ENCODE results near the gene AFAP1. TPM values are rescaled to one million over a fixed set of nuclear protein-coding genes. Genes with fewer than 3 reads are reported as not detected.

AFAP1 gene
- total and polyA plus RNA-seq, 8 donors: 23.6 to 31.4 (median 27.4) TPM

DNA sequence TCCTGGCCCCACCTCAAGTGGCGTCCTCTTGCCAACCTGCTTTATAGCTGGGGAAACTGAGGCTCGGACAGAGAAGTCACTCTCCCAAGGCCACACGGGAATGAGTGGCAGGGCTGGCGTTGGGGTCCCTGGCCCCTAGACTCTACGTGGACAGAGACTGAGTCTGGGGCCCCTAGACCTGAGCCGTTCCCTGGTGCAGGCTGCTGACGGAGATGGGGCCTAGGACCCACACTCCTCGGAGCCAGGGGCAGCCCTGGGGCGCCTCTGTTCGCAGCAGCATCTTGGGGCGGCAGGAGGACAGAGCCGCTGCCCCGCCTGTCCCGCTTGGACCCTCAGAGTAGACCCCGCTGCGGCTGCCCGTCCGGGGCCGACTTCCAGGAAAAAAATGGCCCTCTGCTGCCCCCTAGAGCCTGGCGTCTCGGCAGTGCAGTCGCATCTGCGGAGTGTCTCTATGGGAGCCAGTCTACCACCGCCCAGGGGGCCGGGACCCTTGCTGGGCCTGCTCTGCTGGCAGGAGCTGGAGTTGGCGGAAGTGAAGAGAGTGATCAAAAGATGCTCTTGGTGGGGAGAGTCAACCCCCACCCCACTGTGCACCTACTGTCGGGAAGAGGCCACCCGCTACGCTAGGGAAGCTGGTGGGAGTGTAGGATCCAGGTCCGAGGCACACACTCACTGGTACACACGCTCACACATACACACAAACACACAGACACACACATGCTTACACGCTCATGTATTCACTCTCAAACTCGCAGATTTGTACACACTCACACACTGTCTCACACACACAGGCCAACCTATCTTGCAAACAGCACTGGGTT is 220.1 kb downstream of the AFAP1 start:
- DNase-seq (peak; percentile 41 to 86 (median 56)), ATAC-seq (peak; percentile 84)
- no peaks in the 10 kb centered on the region for H3K9me3 ChIP-seq
- no peak overlapping the region for H3K27ac ChIP-seq
- no peaks in the 10 kb centered on the region for H3K4me1 ChIP-seq
- peak; percentile 84 for TF ChIP-seq CTCF (IDR thresholded peaks at IDR 0.05)
- no peaks in the 10 kb centered on the region for H3K36me3 ChIP-seq
- H3K4me3 ChIP-seq: no peak overlapping the region
- intact Hi-C loops (cut with DNase I): loop anchor here in 1 of 2 donors (10.0 kb wide), 1 partner anchor 525 kb away; the partner anchor contains the start of gene SORCS2
- H3K27me3 ChIP-seq: peaks cover 0 to 33% of the 10 kb centered on the region in 2 donors

GRCh38 chr4:7717946-7718490 is 221.6 kb downstream of the AFAP1 start:
- Histone ChIP-seq H3K4me3 (no peak overlapping the region), H3K27ac (no peak overlapping the region), H3K4me1 (no peaks in the 10 kb centered on the region), H3K9me3 (peaks cover 0 to 4% of the 10 kb centered on the region in 2 donors), H3K27me3 (peaks cover 0 to 33% of the 10 kb centered on the region in 2 donors), H3K36me3 (no peaks in the 10 kb centered on the region)
- peak in 1 of 4 donors; percentile 74 for DNase-seq
- TF ChIP-seq CTCF (IDR thresholded peaks at IDR 0.05): no peak
- intact Hi-C loops (cut with DNase I): no loop called here
- ATAC-seq: no peak

DNA sequence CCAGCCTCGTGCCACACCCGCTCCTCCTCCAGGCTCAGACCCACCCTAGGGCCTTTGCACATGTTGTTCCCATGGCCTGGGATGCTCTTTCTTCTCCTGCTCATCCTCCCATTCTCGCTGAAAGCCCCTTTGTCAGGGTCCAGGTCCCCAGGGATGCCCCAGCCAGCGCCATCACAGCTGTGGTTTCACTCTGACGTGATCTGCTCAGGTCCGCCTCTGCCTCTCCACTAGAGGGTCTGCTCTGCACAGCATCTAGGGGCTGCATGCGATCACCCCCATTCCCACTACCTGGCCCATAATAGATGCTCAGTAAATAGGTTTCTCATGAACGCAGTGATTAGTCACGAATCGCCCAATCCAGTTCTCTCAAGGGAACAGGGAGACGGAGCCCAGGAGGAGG is 222.5 kb downstream of the AFAP1 start:
- Histone ChIP-seq H3K4me1 (no peaks in the 10 kb centered on the region), H3K9me3 (peaks cover 0 to 4% of the 10 kb centered on the region in 2 donors), H3K27ac (no peak overlapping the region), H3K36me3 (no peaks in the 10 kb centered on the region), H3K27me3 (peaks cover 0 to 30% of the 10 kb centered on the region in 2 donors), H3K4me3 (no peak overlapping the region)
- intact Hi-C loops (cut with DNase I): no loop called here
- TF ChIP-seq CTCF (IDR thresholded peaks at IDR 0.05): no peak
- peak in 1 of 4 donors; percentile 30 for DNase-seq
- no peak for ATAC-seq

- DNase-seq (no peak), ATAC-seq (no peak)
- intact Hi-C loops (cut with DNase I): no loop called here
- no peak for TF ChIP-seq CTCF (IDR thresholded peaks at IDR 0.05)
- Histone ChIP-seq H3K36me3 (no peaks in the 10 kb centered on the region), H3K27me3 (peaks cover 0 to 24% of the 10 kb centered on the region in 2 donors), H3K27ac (no peak overlapping the region), H3K4me1 (no peaks in the 10 kb centered on the region), H3K9me3 (peaks cover 0 to 4% of the 10 kb centered on the region in 2 donors), H3K4me3 (no peak overlapping the region)
These were observed 223.5 kb downstream of the AFAP1 start for GRCh38 chr4:7716010-7716721.

All from left lung (tissue), 10 donors.